CD14-positive monocyte (primary cell): ENCODE data around the gene IL1B. TPM values are rescaled to one million over a fixed set of nuclear protein-coding genes. Genes with fewer than 3 reads are reported as not detected.

Experiments
- DNase-seq, 3 donors: peaks; one replicate each; pipeline ENCODE4 v3.0.0-alpha.2; 2011 to 2022
- H2AFZ ChIP-seq: 2 replicates; pipeline ENCODE4 v1.6.0; 2012; ENCODE audit warnings: mild to moderate bottlenecking, low read depth, low read length, inconsistent platforms; ENCODE audit not compliant: insufficient read depth, poor library complexity, severe bottlenecking
- H3K27ac ChIP-seq, 2 donors: 1 replicate in 1 of 2; 2 replicates in 1 of 2; pipeline ENCODE4 v1.5.1; 2012 to 2013; ENCODE audit warnings: low read length in 2 of 2, control low read depth in 1 of 2, inconsistent platforms in 1 of 2, low read depth in 1 of 2, mild to moderate bottlenecking in 1 of 2
- H3K27me3 ChIP-seq, 2 donors: one replicate each; pipeline versions ENCODE4 v1.6.0 to v1.6.1; 2011 to 2013; ENCODE audit warnings: low read length in 2 of 2; ENCODE audit not compliant: control insufficient read depth in 2 of 2, insufficient read depth in 2 of 2
- H3K36me3 ChIP-seq, 2 donors: replicated peaks in 1 of 2; 1 replicate in 1 of 2; 2 replicates in 1 of 2; pipeline versions ENCODE4 v1.5.1 to v1.6.1; 2012 to 2013; ENCODE audit warnings: low read length in 2 of 2, control low read depth in 1 of 2, inconsistent platforms in 1 of 2, mild to moderate bottlenecking in 1 of 2; ENCODE audit not compliant: insufficient read depth in 2 of 2, control insufficient read depth in 1 of 2
- H3K4me1 ChIP-seq, 2 donors: 1 replicate in 1 of 2; 2 replicates in 1 of 2; pipeline versions ENCODE4 v1.5.1 to v1.6.1; 2012 to 2013; ENCODE audit warnings: low read length in 2 of 2, control low read depth in 1 of 2, inconsistent platforms in 1 of 2, mild to moderate bottlenecking in 1 of 2, moderate library complexity in 1 of 2; ENCODE audit not compliant: insufficient read depth in 2 of 2, control insufficient read depth in 1 of 2
- H3K4me2 ChIP-seq: replicated peaks from 2 replicates; pipeline ENCODE3; 2012; ENCODE audit warnings: low read length, moderate library complexity, mild to moderate bottlenecking; ENCODE audit not compliant: poor library complexity, severe bottlenecking; ENCODE audit errors: extremely low read depth
- H3K4me3 ChIP-seq, 3 experiments: fragments of 200-600 bp in 1 of 3; sonication (generic) in 1 of 3; replicated peaks in 1 of 3; 1 replicate in 2 of 3; 2 replicates in 1 of 3; pipeline ENCODE4 v1.5.1; 2011 to 2013; ENCODE audit warnings: low read length in 3 of 3, mild to moderate bottlenecking in 3 of 3, control low read depth in 2 of 3, low read depth in 2 of 3, inconsistent platforms in 1 of 3, moderate library complexity in 1 of 3
- H3K79me2 ChIP-seq: 2 replicates; pipeline ENCODE4 v1.6.0; 2012; ENCODE audit warnings: mild to moderate bottlenecking, control low read depth, inconsistent platforms, low read length, moderate library complexity; ENCODE audit not compliant: insufficient read depth
- H3K9ac ChIP-seq: 2 replicates; pipeline ENCODE4 v1.6.0; 2017; ENCODE audit warnings: low read length, mild to moderate bottlenecking; ENCODE audit not compliant: insufficient read depth, poor library complexity, severe bottlenecking
- H3K9me3 ChIP-seq, 2 donors: replicated peaks in 1 of 2; 1 replicate in 1 of 2; 2 replicates in 1 of 2; pipeline versions ENCODE4 v1.5.1 to v1.6.1; 2012 to 2013; ENCODE audit warnings: low read length in 2 of 2, control low read depth in 1 of 2; ENCODE audit not compliant: control insufficient read depth in 1 of 2, insufficient read depth in 1 of 2
- H4K20me1 ChIP-seq: 2 replicates; pipeline ENCODE4 v1.6.0; 2012; ENCODE audit warnings: mild to moderate bottlenecking, low read length, control low read depth, moderate library complexity; ENCODE audit not compliant: insufficient read depth
- H3K27ac Mint-ChIP-seq, 7 donors: one replicate each; pipeline ENCODE4 v1.8.0; 2020; ENCODE audit warnings: mild to moderate bottlenecking in 7 of 7, mixed read lengths in 7 of 7, moderate library complexity in 6 of 7, inconsistent platforms in 2 of 7
- H3K27me3 Mint-ChIP-seq, 3 donors: one replicate each; pipeline ENCODE4 v1.8.0; 2021 to 2022; ENCODE audit warnings: low read depth in 3 of 3, mild to moderate bottlenecking in 3 of 3, mixed read lengths in 3 of 3, moderate library complexity in 3 of 3, inconsistent platforms in 1 of 3
- H3K36me3 Mint-ChIP-seq, 2 donors: one replicate each; pipeline ENCODE4 v1.8.0; 2020; ENCODE audit warnings: mixed read lengths in 2 of 2, inconsistent platforms in 1 of 2, mild to moderate bottlenecking in 1 of 2
- H3K4me1 Mint-ChIP-seq: one replicate; pipeline ENCODE4 v1.8.0; 2020; ENCODE audit warnings: mild to moderate bottlenecking, mixed read lengths
- H3K4me3 Mint-ChIP-seq, 2 donors: one replicate each; pipeline ENCODE4 v1.8.0; 2020; ENCODE audit warnings: mild to moderate bottlenecking in 2 of 2, mixed read lengths in 2 of 2, moderate library complexity in 1 of 2
- H3K9me3 Mint-ChIP-seq, 7 donors: one replicate each; pipeline ENCODE4 v1.8.0; 2020 to 2022; ENCODE audit warnings: mixed read lengths in 7 of 7, mild to moderate bottlenecking in 6 of 7, moderate library complexity in 6 of 7, inconsistent platforms in 2 of 7
- CTCF ChIP-seq: fragments of 200-600 bp; IDR thresholded peaks from one replicate; pipeline ENCODE4 v1.8.0; 2022; ENCODE audit warnings: antibody characterized with exemption, mild to moderate bottlenecking
- WGBS: methylation state at CpG from one replicate; pipeline ENCODE4 v1.1.5; 2013; ENCODE audit warnings: missing lambda C conversion rate; ENCODE audit not compliant: insufficient coverage; 5-methylcytosine and 5-hydroxymethylcytosine counted together
- intact Hi-C, 2 donors: fragments of 100-400 bp; cut with micrococcal nuclease; formaldehyde crosslinking; loops; one replicate each; pipeline versions ENCODE4 v1.15.0 to v1.15.1; 2023
- polyA plus RNA-seq, 3 donors: library from polyadenylated mRNA; depleted of rRNA in 1 of 3; unstranded in 2 of 3; stranded (reverse) in 1 of 3; fragments of 300-500 nt in 2 of 3; fragments of >200 nt in 1 of 3; fragmentation: Illumina TruSeq in 2 of 3; gene quantifications; 1 replicate in 2 of 3; 2 replicates in 1 of 3; pipeline ENCODE4 v1.2.3, GENCODE V29; 2012 to 2021

IL1B gene
- polyA plus RNA-seq, 3 donors: 65.1 to 1,419 (median 114) TPM

GRCh38 chr2:112793449-112793978, 43.1 kb downstream of the IL1B start:
- Histone ChIP-seq H3K4me1 (peaks cover 47 to 60% of the 10 kb centered on the region in 2 donors), H3K9ac (peak overlapping the region; percentile 73), H3K9me3 (no peaks in the 10 kb centered on the region), H3K79me2 (no peaks in the 10 kb centered on the region), H2AFZ (no peak overlapping the region), H3K27ac (peak overlapping the region; percentile 70 to 99), H3K36me3 (no peaks in the 10 kb centered on the region), H4K20me1 (peaks cover 4% of the 10 kb centered on the region), H3K27me3 (no peaks in the 10 kb centered on the region), H3K4me2 (peak overlapping the region; percentile 36), H3K4me3 (peak overlapping the region in 1 of 3 experiments; percentile 29)
- no peak for TF ChIP-seq CTCF
- Mint-ChIP-seq H3K4me1 (peaks cover 44% of the 10 kb centered on the region), H3K9me3 (peaks cover 5 to 10% (median 6%) of the 10 kb centered on the region in 7 donors), H3K36me3 (no peaks in the 10 kb centered on the region), H3K4me3 (peak overlapping the region in 1 of 2 donors; percentile 4), H3K27ac (peak overlapping the region; percentile 95 to 99 (median 97)), H3K27me3 (peaks cover 2 to 4% (median 4%) of the 10 kb centered on the region in 3 donors)
- peak; percentile 88 to 96 (median 96) for DNase-seq
- intact Hi-C loops: loop anchor here in 1 of 2 donors (2.0 to 10.0 kb wide), 3 partner anchors 41 to 91 kb away; no protein-coding TSS in a partner anchor
- WGBS: 0% methylated on average over 1 of the region's 3 CpGs

- Histone ChIP-seq H3K9ac (no peak overlapping the region), H3K79me2 (no peaks in the 10 kb centered on the region), H2AFZ (no peak overlapping the region), H3K4me2 (no peak overlapping the region), H3K36me3 (no peaks in the 10 kb centered on the region), H3K27ac (peak overlapping the region; percentile 70 to 99), H3K9me3 (no peaks in the 10 kb centered on the region), H3K27me3 (no peaks in the 10 kb centered on the region), H3K4me3 (no peak overlapping the region), H4K20me1 (peaks cover 4% of the 10 kb centered on the region), H3K4me1 (peaks cover 58 to 71% of the 10 kb centered on the region in 2 donors)
- no CpG with 5 or more reads among the region's 5 CpGs for WGBS
- no peak for TF ChIP-seq CTCF
- Mint-ChIP-seq H3K9me3 (peaks cover 5 to 10% (median 7%) of the 10 kb centered on the region in 7 donors), H3K27ac (peak overlapping the region in 6 of 7 donors; percentile 95 to 99 (median 98)), H3K36me3 (no peaks in the 10 kb centered on the region), H3K4me1 (peaks cover 54% of the 10 kb centered on the region), H3K4me3 (no peak overlapping the region), H3K27me3 (peaks cover 2 to 4% (median 2%) of the 10 kb centered on the region in 3 donors)
- intact Hi-C loops: loop anchor here in 1 of 2 donors (2.0 to 10.0 kb wide), 3 partner anchors 40 to 92 kb away; no protein-coding TSS in a partner anchor
- DNase-seq: no peak
These were observed 44.2 kb downstream of the IL1B start for GRCh38 chr2:112792419-112792818.
